Fibroblast of villous mesenchyme (primary cell): Measurements from ENCODE around the gene ACAD11. TPM values are rescaled to one million over a fixed set of nuclear protein-coding genes. Genes with fewer than 3 reads are reported as not detected.

ENCODE experiments used
- DNase-seq: peaks from one replicate; pipeline ENCODE4 v3.0.0-alpha.2; 2010; ENCODE audit warnings: low read depth
- H3K4me3 ChIP-seq: 2 replicates; pipeline ENCODE4 v1.5.1; 2011; ENCODE audit warnings: low read depth, mild to moderate bottlenecking, low read length
- CTCF ChIP-seq: IDR thresholded peaks from 2 replicates; pipeline ENCODE4 v1.5.1; 2012; ENCODE audit warnings: low read depth, mild to moderate bottlenecking, low read length; ENCODE audit not compliant: insufficient read depth
- total RNA-seq: library from RNA; depleted of rRNA; stranded (reverse); fragments of >200 nt; gene quantifications from 2 replicates; pipeline ENCODE4 v1.2.3, GENCODE V29; 2012

ACAD11 gene
- total RNA-seq, 1 donor = 45.3 TPM

GRCh38 chr3:132570016-132570415, 89.6 kb downstream of the ACAD11 start:
- H3K4me3 ChIP-seq = no peak overlapping the region
- DNase-seq = no peak
- no peak for TF ChIP-seq CTCF

GRCh38 chr3:132569580-132569979, 90.0 kb downstream of the ACAD11 start:
- no peak for DNase-seq
- H3K4me3 ChIP-seq = no peak overlapping the region
- TF ChIP-seq CTCF = no peak

- no peak overlapping the region for H3K4me3 ChIP-seq
- TF ChIP-seq CTCF = no peak
- DNase-seq = no peak
Measured at GRCh38 chr3:132569153-132569552, 90.5 kb downstream of the ACAD11 start.

- no peak for TF ChIP-seq CTCF
- H3K4me3 ChIP-seq = no peak overlapping the region
- DNase-seq = no peak
Measured at GRCh38 chr3:132568422-132568821, 91.2 kb downstream of the ACAD11 start.

GRCh38 chr3:132564070-132564465, 95.5 kb downstream of the ACAD11 start:
- TF ChIP-seq CTCF = no peak
- no peak for DNase-seq
- no peak overlapping the region for H3K4me3 ChIP-seq

- H3K4me3 ChIP-seq = no peak overlapping the region
- TF ChIP-seq CTCF = no peak
- DNase-seq = no peak
Measured at GRCh38 chr3:132563420-132564069, 96.1 kb downstream of the ACAD11 start.

GRCh38 chr3:132561003-132561402, 98.6 kb downstream of the ACAD11 start:
- TF ChIP-seq CTCF = no peak
- H3K4me3 ChIP-seq = no peak overlapping the region
- DNase-seq = no peak
